HFFc6 (cell line): ENCODE data around the gene GPANK1. TPM values are rescaled to one million over a fixed set of nuclear protein-coding genes. Genes with fewer than 3 reads are reported as not detected.
"Not testable (repeated sequence)": the region's sequence is repeated elsewhere in the genome, so short reads cannot be mapped to it uniquely, and the experiment has no call there.

Experiments used
- DNase-seq: peaks from one replicate; pipeline ENCODE4 v3.0.0-alpha.2; 2018
- H3K27ac Mint-ChIP-seq: 2 replicates; pipeline ENCODE4 v1.8.0; 2020; ENCODE audit warnings: mild to moderate bottlenecking, mixed read lengths
- H3K27me3 Mint-ChIP-seq: 2 replicates; pipeline ENCODE4 v1.8.0; 2021; ENCODE audit warnings: mild to moderate bottlenecking, moderate library complexity, mixed read lengths; ENCODE audit not compliant: insufficient read depth
- H3K36me3 Mint-ChIP-seq: 2 replicates; pipeline ENCODE4 v1.8.0; 2021; ENCODE audit warnings: low read depth, mixed read lengths
- H3K4me1 Mint-ChIP-seq: 2 replicates; pipeline ENCODE4 v1.8.0; 2020; ENCODE audit warnings: low read depth, mixed read lengths
- H3K4me3 Mint-ChIP-seq: 2 replicates; pipeline ENCODE4 v1.8.0; 2020; ENCODE audit warnings: mild to moderate bottlenecking, moderate library complexity, mixed read lengths
- H3K9me3 Mint-ChIP-seq: 2 replicates; pipeline ENCODE4 v1.8.0; 2020; ENCODE audit warnings: mild to moderate bottlenecking, mixed read lengths
- total RNA-seq, 6 experiments: library from RNA; stranded (reverse); fragmentation: NEBNext Ultra II Directional; extraction: Animal tissue kit (Norgen Biotek cat#: 25700); gene quantifications; 2 replicates in 1 of 6; 3 replicates in 5 of 6; pipeline ENCODE4 v1.2.3, GENCODE V29; 2021
- TF ChIP-seq, protein P1 (sequence below): fragments of 200-600 bp; sonication (generic); IDR thresholded peaks from 2 replicates; pipeline ENCODE4 v1.5.0; 2021; ENCODE audit warnings: antibody characterized with exemption, mild to moderate bottlenecking

The GPANK1 gene
- total RNA-seq, 6 experiments from 2014 or later = 11.6 to 14.9 (median 13.0) TPM

DNA sequence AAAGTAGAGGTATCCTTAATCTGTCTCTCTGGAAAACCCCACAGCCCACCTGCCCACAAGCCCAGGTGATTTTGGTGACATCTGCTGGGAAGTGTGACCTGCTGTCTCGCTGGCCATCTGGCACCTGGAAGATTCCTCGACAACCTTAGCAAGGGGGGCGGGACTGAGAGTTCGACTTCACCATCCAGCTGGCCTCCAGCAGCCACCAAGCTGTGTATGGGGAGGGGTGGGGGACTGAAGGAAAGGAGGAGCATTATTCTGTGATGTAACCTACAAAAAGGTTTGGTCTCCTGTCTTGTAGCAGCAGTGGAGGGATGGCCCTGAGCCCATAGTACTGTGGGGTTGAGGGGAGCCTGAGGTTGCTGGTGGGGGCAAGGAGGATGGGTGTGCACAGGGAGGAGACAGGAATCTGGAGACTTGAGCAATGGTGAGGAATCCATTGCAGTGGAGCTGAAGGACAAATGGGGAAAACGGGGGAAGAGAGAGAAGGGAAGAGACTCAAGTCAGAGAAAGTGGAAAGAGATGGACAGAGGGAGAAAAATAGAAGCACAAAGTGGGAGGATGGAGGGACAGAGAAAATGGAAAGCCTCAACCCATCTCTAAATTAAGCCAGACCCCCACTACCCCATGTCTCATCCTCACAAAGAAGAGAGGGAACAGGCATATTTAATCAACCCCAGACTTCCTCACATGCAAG lies 45.9 kb upstream of the GPANK1 start:
- Mint-ChIP-seq H3K27ac (no peak overlapping the region), H3K4me1 (no peaks in the 10 kb centered on the region), H3K36me3 (no peaks in the 10 kb centered on the region), H3K9me3 (no peaks in the 10 kb centered on the region), H3K4me3 (no peak overlapping the region), H3K27me3 (peaks cover 28% of the 10 kb centered on the region)
- no peak for DNase-seq
- TF ChIP-seq, protein P1, sequence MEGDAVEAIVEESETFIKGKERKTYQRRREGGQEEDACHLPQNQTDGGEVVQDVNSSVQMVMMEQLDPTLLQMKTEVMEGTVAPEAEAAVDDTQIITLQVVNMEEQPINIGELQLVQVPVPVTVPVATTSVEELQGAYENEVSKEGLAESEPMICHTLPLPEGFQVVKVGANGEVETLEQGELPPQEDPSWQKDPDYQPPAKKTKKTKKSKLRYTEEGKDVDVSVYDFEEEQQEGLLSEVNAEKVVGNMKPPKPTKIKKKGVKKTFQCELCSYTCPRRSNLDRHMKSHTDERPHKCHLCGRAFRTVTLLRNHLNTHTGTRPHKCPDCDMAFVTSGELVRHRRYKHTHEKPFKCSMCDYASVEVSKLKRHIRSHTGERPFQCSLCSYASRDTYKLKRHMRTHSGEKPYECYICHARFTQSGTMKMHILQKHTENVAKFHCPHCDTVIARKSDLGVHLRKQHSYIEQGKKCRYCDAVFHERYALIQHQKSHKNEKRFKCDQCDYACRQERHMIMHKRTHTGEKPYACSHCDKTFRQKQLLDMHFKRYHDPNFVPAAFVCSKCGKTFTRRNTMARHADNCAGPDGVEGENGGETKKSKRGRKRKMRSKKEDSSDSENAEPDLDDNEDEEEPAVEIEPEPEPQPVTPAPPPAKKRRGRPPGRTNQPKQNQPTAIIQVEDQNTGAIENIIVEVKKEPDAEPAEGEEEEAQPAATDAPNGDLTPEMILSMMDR = no peak

DNA sequence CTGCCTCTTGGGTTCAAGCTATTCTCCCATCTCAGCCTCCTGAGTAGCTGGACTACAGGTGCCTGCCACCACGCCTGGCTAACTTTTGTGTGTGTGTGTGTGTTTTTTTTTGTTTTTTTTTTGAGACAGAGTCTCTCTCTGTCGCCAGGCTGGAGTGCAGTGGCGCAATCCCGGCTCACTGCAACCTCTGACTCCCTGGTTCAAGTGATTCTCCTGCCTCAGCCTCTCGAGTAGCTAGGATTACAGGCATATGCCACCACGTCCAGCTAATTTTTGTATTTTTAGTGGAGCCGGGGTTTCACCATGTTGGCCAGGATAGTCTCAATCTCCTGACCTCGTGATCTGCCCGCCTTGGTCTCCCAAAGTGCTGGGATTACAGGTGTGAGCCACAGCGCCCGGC lies 44.4 kb upstream of the GPANK1 start:
- H3K27me3 Mint-ChIP-seq = peaks cover 25% of the 10 kb centered on the region
- not testable (repeated sequence) for H3K36me3 Mint-ChIP-seq, H3K4me3 Mint-ChIP-seq, H3K4me1 Mint-ChIP-seq, H3K9me3 Mint-ChIP-seq, H3K27ac Mint-ChIP-seq, DNase-seq

DNA sequence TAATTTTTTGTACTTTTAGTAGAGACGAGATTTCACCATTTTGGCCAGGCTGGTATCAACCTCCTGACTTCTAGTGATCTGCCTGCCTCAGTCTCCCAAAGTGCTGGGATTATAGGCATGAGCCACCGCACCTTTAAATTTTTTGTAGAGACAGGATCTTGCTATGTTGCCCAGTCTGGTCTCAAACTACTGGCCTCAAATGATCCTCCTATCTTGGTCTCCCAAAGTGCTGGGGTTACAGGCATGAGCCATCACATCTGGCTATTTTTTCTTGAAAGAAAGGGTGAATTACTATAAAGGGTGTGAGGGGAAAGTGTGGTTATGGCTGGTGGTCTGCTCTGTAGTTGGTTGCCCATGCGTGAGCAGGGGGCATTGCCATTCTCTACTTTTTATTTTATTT lies 43.4 kb upstream of the GPANK1 start:
- no peak overlapping the region for H3K27ac Mint-ChIP-seq
- no peak overlapping the region for H3K4me3 Mint-ChIP-seq
- no peaks in the 10 kb centered on the region for H3K9me3 Mint-ChIP-seq
- peaks cover 23% of the 10 kb centered on the region for H3K27me3 Mint-ChIP-seq
- DNase-seq = no peak
- peaks cover 4% of the 10 kb centered on the region for H3K4me1 Mint-ChIP-seq
- no peaks in the 10 kb centered on the region for H3K36me3 Mint-ChIP-seq
- TF ChIP-seq, protein P1 = no peak

DNA sequence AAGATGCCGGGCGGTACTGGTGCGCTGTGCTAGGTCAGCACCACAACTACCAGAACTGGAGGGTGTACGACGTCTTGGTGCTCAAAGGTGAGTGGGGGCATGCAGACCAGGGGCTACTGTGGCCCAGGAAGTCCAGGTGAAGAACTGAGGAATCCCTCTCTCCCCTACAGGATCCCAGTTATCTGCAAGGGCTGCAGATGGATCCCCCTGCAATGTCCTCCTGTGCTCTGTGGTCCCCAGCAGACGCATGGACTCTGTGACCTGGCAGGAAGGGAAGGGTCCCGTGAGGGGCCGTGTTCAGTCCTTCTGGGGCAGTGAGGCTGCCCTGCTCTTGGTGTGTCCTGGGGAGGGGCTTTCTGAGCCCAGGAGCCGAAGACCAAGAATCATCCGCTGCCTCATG lies 42.9 kb upstream of the GPANK1 start:
- no peak for DNase-seq

DNA sequence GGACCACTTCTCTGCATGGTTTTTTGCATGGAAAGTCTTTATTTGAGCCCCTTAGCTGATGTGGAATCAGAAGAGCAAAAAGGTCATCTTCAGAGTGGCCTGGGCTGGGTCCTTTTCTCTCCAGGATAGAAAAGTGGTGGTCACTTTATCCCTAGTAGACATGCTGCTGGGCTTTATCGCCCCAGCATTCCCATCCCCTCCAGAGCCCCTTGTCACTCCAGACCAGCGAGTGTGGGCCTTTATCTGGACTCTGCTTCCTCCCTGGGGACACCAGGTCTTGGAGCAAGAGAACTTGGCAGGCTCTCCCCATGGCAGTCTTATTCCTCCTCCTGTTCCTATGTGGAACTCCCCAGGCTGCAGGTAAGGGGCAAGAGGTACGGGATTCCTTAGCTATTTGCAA lies 41.8 kb upstream of the GPANK1 start, which contains the start of gene LY6G6F:
Gene LY6G6F (plus strand): TSS at position 268 of the 400 bp plus-strand sequence. CDS start 41 bp downstream, at position 309.
- peaks cover 12% of the 10 kb centered on the region for H3K4me1 Mint-ChIP-seq
- H3K9me3 Mint-ChIP-seq = no peaks in the 10 kb centered on the region
- DNase-seq = no peak
- H3K4me3 Mint-ChIP-seq = no peak within 1 kb of the TSS
- H3K27me3 Mint-ChIP-seq = peaks cover 13% of the 10 kb centered on the region
- TF ChIP-seq, protein P1 = no peak
- no peak within 1 kb of the TSS for H3K27ac Mint-ChIP-seq
- H3K36me3 Mint-ChIP-seq = no peaks in the 10 kb centered on the region

More for the DNA sequence above, 42.9 kb upstream of the GPANK1 start:
- Mint-ChIP-seq H3K4me3 (no peak overlapping the region), H3K27ac (no peak overlapping the region), H3K9me3 (no peaks in the 10 kb centered on the region), H3K27me3 (peaks cover 22% of the 10 kb centered on the region), H3K36me3 (no peaks in the 10 kb centered on the region), H3K4me1 (peaks cover 6% of the 10 kb centered on the region)
- TF ChIP-seq, protein P1 = no peak

DNA sequence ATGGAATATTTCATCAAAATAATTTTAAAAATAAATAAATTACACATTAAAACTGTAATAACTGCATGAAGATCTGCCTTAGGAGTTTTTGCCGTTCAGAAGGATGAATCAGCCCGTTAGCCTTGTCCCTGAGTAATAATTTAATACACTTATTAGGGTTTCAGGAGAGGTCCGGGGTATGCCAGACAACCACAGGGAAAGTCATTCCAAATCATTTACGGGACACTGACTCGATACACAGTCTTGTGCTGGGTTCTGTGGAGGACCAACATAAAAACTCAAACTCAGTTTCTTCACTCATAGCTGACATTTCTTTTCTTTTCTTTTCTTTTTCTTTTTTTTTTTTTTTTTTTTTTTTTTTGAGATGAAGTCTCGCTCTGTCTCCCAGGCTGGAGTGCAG lies 41.1 kb upstream of the GPANK1 start:
- H3K9me3 Mint-ChIP-seq = no peaks in the 10 kb centered on the region
- H3K27me3 Mint-ChIP-seq = peaks cover 9% of the 10 kb centered on the region
- no peaks in the 10 kb centered on the region for H3K36me3 Mint-ChIP-seq
- DNase-seq = peak; percentile 43
- TF ChIP-seq, protein P1 = no peak
- H3K4me1 Mint-ChIP-seq = peaks cover 18% of the 10 kb centered on the region
- H3K4me3 Mint-ChIP-seq = no peak overlapping the region
- H3K27ac Mint-ChIP-seq = no peak overlapping the region
